GM18517 (cell line): ENCODE results near the gene GRAP.

Source experiments
- ATAC-seq: cut with Tn5 transposase; IDR thresholded peaks from one replicate; pipeline ENCODE4 v1.9.1; 2021; ENCODE audit warnings: mild to moderate bottlenecking, moderate library complexity; ENCODE audit not compliant: unreplicated experiment

Gene GRAP

DNA sequence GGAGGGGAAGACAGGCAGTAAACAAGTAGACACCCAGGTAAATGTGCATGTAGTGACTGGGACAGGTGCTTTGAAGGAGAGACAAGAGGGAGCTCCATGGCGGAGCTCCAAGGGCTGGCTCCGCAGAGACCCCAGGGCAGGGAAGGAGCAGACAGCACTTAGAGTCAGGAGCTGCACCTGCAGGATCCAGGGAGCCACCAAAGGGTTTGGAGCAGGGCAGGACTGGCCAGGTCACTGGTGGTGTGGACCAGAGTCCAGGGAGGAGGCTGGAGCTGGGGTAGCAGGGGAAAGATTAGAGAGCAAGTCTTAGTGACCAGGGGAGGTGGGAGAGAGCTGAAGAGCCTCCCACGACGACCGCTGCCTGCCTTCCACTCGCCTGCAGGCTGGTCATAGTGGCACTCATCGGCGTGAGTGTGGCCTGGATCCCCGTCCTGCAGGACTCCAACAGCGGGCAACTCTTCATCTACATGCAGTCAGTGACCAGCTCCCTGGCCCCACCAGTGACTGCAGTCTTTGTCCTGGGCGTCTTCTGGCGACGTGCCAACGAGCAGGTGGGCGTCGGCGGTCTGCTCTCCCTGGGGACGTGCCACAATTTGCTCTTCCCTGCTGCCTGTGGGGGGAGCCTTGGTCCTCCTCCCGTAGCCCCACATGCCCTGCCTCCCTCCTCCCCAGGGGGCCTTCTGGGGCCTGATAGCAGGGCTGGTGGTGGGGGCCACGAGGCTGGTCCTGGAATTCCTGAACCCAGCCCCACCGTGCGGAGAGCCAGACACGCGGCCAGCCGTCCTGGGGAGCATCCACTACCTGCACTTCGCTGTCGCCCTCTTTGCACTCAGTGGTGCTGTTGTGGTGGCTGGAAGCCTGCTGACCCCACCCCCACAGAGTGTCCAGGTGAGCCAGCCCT is 27.5 kb downstream of the GRAP start:
- no peak for ATAC-seq

DNA sequence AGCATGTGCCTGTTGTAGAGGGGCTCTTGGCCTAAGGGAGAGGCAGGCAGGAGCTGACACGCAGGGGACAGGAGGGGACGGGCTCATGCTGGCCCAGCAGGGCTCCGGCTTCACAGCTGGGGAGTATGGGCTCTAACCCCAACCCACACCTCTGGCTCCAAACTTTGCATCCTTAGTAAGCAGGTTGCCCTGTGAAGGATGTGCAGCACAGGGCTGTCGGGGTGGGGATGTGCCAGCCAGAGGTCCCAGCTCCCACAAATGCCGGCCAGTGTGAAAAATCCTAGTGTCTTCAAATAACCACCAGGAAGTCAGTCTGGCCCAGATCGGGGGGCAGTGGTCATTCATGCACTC is 28.2 kb downstream of the GRAP start:
- no peak for ATAC-seq

- no peak for ATAC-seq
Observed at GRCh38 chr17:19017804-19018599, 28.8 kb downstream of the GRAP start.

DNA sequence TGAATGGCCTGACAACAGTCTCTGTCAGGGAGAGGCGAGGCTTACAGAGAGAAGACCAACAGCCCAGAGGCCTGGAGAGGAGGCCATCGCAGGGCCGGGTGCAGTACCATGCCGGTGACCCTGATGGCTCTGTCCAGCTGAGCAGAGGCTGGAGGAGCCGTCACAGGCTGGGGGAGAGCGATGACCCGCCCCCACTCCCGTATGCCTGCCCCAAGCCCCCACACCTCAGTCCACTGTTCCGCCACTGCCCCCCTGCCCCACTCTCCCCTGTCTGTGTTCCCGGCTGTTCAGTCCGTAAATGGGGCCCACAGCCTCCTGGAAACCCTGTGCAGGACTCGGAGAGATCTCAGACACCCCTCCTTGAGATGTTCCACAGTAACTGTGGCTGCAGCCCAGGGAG is 29.4 kb downstream of the GRAP start:
- no peak for ATAC-seq

DNA sequence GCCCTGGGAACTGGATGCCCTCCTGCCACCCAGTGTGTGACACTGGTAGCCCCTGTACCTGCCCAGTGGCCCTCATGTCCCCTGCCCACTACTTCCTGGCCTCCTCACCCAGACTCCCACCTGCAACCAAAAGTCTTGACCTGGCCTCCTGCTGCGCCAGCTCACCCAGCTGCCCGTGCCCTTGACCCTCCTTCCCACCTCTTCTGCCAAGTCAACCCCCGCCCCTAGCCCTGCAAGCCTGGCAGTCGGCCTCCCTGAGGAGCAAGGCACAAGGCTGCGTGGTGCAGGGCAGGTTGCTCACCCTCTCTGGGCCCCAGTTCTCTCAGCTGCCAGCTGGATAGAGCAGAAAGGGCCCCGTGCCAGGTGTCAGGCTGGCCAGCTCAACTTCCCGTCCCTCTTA is 29.9 kb downstream of the GRAP start:
- no peak for ATAC-seq

GRCh38 chr17:19016297-19016696 is 30.5 kb downstream of the GRAP start:
- no peak for ATAC-seq

DNA sequence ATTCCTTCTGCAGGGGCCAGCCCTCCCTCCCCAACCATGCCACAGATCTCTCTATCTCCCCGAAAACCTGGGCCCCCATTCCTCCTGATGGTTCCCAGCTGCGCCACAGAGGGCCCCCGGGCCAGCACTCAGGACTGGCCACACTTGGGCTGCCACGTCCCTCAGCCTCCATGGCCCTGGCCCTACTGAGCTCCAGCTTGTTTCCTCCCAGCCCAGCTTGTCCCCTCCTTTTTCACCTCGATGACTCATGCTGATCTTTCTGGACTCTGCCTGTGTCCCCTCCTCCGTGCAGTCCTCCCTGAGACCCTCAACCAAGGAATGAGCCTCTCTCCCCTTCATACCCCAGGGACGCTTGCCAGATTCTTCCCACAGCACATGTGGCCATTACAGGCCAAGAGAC is 31.3 kb downstream of the GRAP start:
- no peak for ATAC-seq

- ATAC-seq: no peak
Observed at GRCh38 chr17:19014628-19015215, 32.0 kb downstream of the GRAP start.

DNA sequence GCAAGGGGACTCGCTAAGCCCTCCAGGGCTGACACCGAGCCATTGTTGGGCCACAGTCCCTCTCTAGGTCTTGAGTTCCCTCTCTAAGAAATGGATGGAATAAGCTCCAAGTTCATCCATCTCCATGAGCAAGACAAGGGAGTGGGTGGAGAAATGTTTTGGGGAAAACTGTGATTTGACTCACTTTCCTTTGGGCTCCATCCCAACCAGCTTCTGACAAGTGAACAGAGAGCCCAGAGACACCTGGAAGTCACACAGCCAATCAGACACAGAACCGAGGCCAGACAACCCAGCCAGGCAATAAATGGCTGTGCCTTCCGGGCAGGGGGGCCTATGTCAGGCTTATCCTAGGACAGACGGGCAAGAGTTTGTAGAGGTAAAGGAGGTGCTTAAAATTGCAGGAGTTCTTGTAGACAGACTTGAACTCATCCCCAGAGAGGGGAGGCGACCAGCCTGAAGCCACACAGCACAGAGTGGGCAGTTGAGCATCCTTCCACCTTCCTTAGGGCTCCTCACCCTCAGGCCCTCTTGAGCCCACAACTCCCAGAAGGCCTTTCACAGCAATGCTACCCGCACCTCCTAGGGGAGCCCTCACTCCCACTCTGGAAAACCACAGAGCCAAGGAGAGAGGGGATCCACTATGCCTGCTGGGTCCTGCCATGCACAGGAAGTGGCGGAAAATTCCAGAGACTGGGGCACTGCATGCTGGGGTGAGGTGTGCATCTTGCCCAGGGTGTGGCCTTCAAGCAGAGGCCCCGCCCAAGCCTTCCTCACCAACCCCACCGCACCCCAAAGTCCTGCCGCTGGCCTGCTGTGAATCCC is 32.7 kb downstream of the GRAP start:
- no peak for ATAC-seq

GRCh38 chr17:19013226-19013625 is 33.5 kb downstream of the GRAP start:
- no peak for ATAC-seq

DNA sequence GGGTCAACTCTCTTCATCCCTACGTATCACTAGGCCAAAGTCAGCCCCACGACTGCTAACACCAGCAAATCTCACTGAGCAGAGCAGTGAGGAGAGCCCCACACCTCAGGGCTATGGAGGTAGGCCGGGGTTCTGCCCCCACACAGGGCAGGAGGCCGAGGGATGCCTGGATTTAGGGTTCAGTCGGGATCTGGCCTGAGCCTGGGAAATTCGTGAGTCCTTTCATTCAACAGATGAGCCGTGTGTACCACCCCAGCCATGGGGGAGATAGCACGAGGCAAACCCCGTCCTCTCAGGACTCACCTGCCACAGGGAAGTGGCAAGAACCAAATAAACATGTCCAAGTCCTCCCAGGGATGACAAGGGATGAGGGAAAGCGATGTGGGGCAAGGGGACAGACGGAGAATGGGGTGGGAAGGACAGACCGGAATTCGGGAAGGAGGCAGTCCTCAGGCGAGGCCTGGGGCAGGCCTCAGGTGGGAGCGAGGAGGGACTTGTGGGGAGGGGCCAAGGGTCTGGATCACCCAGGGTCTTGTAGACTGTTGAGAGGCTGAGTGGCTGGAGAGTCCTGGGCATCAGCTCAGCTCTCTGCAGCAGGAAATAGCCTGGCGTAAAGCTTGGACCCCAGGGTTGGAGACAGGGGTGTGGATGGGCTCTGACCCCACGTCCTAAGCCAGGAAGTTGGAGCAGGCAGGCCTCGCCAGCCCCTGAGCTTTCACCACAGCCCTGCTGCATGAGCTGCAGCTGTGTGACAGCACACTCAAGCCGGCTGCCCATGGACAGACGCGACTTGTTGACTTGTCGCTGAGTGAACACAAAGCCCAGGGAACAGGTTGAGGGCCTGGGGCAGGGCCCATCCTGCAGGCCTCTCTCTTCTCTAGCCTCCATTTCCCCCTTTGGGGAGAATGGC is 34.3 kb downstream of the GRAP start:
- no peak for ATAC-seq

DNA sequence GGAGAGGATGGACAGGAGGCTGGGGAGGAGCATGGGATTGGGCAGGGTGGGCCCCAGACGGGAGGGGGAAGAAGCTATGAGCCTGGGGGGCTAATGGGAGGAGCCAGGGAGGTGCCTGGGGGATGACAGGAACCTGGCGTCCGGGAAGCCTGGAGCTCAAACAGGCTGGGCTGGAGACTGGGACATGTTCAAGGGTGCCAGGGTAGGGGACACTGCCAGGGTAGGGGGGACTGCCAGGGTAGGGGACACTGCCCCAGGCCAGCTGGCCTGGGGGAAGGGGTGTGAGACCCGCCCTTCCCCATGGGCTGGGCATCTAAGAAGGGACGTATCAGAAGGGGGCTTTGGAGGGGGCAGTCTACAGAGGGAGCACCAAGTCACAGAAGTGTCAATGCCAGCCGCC is 35.2 kb downstream of the GRAP start:
- ATAC-seq: no peak

GRCh38 chr17:19010729-19011505 is 35.8 kb downstream of the GRAP start:
- ATAC-seq: no peak

GRCh38 chr17:19009970-19010369 is 36.8 kb downstream of the GRAP start:
- no peak for ATAC-seq

- no peak for ATAC-seq
Observed at GRCh38 chr17:19006698-19007097, 40.1 kb downstream of the GRAP start.

GRCh38 chr17:19005789-19006430 is 40.8 kb downstream of the GRAP start:
- no peak for ATAC-seq

- ATAC-seq: no peak
Observed at GRCh38 chr17:19005137-19005773, 41.5 kb downstream of the GRAP start.
